ENCODE measurements around the gene MGAT4A.
"Not testable (repeated sequence)": the region's sequence is repeated elsewhere in the genome, so short reads cannot be mapped to it uniquely, and the experiment has no call there.

The MGAT4A gene

DNA sequence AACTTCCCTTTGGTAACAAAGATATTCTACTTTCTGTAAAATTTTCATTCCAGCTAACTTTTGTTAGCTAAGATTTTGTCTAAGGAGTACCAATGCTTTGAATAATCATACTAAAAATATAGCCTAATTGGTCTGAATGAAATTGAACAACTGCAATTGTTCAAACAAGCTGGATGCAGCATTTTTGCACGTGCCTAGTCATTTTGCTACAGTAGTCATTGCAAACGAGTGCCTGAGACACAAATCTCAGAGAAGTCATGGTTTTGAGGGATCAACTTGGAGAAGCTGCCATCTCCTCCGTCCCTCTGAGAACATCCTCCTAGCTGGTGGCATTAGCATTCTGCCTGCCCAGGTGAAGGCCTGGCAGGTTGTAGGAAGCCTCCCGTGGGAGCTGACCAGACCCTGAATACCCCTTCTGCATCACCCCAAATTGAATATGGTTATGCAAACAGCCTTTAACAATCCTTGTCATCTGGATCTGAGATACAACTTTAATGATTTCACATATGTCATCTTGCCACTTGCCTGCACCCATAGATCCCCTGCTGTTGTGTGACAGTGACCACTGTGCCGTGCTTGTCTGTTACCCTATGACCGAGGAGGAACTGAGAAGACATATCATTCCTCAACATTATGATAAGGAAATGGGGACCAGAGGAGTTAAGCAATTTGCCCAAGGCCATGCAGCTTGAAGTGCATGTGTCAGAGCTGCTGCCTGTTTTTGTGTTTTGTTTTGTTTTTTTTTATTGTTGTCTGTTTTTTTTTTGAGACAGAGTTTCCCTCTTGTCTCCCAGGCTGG is 29.1 kb upstream of the MGAT4A start:
- no peak for DNase-seq (ENCODE audit: low read depth)

GRCh38 chr2:98759338-98759737 is 28.4 kb upstream of the MGAT4A start:
- DNase-seq (ENCODE audit: low read depth), result no peak

GRCh38 chr2:98757904-98758421 is 27.0 kb upstream of the MGAT4A start:
- DNase-seq (ENCODE audit: low read depth), result peak; percentile 55

GRCh38 chr2:98753801-98754200 is 22.9 kb upstream of the MGAT4A start:
- no peak for DNase-seq (ENCODE audit: low read depth)

GRCh38 chr2:98752711-98753110 is 21.8 kb upstream of the MGAT4A start:
- DNase-seq (ENCODE audit: low read depth), result not testable (repeated sequence)

DNA sequence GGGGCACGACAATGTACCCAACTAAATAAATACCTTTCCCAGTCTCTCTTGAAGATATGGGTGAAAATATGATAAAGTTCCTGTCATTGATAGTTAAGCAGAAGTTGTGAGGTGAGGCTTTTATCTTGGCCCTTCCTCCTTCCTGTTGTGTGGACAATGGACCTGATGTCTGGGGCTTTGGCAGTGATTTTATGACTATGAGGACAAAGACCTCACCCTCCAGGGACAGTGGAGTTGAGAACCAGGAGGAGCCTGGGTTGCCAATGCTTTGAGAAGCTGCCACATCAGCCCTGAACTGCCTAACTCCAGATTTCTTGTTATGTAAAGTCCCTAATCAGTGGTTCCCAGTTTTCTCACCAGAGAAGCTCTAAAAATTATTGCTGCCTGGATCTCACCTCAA is 20.8 kb upstream of the MGAT4A start:
- DNase-seq (ENCODE audit: low read depth), result no peak

- no peak for DNase-seq (ENCODE audit: low read depth)
Measured at GRCh38 chr2:98750593-98751282, 19.8 kb upstream of the MGAT4A start.

GRCh38 chr2:98749066-98749450 is 18.1 kb upstream of the MGAT4A start:
- no peak for DNase-seq (ENCODE audit: low read depth)

- no peak for DNase-seq (ENCODE audit: low read depth)
Measured at GRCh38 chr2:98748292-98749065, 17.5 kb upstream of the MGAT4A start.

DNA sequence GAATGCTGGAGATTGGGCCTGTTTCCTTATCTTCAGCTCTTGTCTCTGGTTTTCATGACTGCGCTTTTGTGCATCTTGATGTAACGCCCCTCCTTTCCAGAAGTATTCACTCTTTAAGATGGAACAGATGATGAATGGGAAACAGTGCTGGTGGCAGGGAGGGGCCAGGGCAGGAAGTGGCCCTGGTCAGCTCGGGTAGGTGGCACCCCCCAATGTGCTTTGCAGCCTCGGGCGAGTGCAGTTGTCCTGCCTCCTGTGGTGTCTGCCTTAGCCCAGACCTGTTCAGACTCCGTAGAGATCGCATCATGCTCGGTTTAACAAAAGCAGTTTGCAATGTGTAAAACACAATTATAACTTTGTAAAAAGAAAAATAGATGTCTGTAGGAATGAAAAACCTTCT is 17.0 kb upstream of the MGAT4A start:
- no peak for DNase-seq (ENCODE audit: low read depth)

- DNase-seq (ENCODE audit: low read depth), result no peak
Measured at GRCh38 chr2:98746426-98746825, 15.5 kb upstream of the MGAT4A start.

- DNase-seq (ENCODE audit: low read depth), result no peak
Measured at GRCh38 chr2:98744595-98744994, 13.7 kb upstream of the MGAT4A start.

DNA sequence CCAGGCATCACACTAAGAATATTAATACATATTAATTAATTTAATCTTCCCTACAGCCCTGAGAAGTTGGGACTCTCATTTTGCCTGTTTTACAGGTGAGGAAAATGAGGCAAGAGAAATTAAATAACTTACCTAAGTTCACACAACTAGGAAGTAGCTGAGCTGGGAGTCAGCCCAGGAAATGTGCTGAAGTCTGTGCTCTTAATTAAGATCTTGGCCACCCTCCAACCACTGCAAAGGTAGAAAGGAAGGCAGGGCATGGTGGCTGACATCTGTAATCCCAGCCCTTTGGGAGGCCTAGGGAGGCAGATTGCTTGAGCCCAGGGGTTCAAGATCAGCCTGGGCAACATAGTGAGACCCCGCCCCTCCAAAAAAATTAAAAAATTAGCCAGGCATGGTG is 12.9 kb upstream of the MGAT4A start:
- no peak for DNase-seq (ENCODE audit: low read depth)

GRCh38 chr2:98739020-98739419 is 8.1 kb upstream of the MGAT4A start:
- DNase-seq (ENCODE audit: low read depth), result no peak

- no peak for DNase-seq (ENCODE audit: low read depth)
Measured at GRCh38 chr2:98738304-98738703, 7.4 kb upstream of the MGAT4A start.

- no peak for DNase-seq (ENCODE audit: low read depth)
Measured at GRCh38 chr2:98737848-98738247, 6.9 kb upstream of the MGAT4A start.

DNA sequence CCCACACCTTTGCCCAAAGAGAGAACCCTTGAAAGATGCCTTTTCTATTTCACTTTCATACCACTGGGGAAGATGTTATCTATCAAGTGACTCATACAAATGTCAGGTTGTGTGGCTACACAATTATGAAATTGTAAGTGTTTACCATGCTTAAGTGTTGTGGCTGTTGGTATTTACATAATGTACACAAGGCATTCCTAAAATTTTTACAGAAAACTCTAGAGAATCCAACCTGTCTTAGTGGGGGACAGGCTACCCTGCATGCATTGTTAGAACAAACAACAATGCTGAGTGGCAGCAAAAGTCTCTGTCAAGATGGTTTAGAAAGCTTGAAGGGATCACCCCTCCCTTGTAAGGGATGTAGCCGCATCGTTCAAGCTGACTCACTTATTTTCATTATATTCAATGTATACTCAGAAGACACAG is 5.5 kb upstream of the MGAT4A start:
- no peak for DNase-seq (ENCODE audit: low read depth)

GRCh38 chr2:98734823-98735260 is 3.9 kb upstream of the MGAT4A start:
- no peak for DNase-seq (ENCODE audit: low read depth)

GRCh38 chr2:98734162-98734561 is 3.2 kb upstream of the MGAT4A start:
- DNase-seq (ENCODE audit: low read depth), result no peak

GRCh38 chr2:98732430-98733051 is 1.6 kb upstream of the MGAT4A start:
- DNase-seq (ENCODE audit: low read depth), result no peak

DNA sequence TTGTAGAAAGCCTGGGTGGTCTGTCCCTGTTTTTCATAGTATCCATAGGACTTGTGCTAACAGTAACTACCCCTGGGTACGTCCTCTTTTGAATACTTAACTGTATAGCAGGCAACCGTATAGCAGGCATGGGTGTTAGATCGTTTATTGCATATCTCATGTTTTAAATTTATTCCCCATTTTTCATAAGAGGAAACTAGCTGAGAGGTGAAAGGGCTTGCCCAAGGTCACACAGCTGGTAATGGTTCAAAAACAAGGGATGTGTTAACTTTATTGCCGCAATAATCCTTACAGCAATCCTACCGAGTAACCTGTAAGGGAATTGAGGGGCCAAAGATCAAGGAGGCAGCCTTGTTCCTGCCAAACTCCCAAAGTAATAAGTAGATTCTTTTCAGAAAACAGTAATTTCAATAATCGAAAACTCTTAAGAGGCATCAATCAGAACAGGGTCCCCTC is 990 bp upstream of the MGAT4A start:
- DNase-seq (ENCODE audit: low read depth), result no peak

GRCh38 chr2:98730707-98731040 is 258 bp downstream of the MGAT4A start:
- DNase-seq (ENCODE audit: low read depth), result peak; percentile 64
